Loucy (cell line): ENCODE data around the gene VMAC.

Experiments
- H2AFZ ChIP-seq: fragments of 200-600 bp; sonication (generic); 2 replicates; pipeline ENCODE4 v1.6.0; 2016; ENCODE audit warnings: antibody characterized with exemption, mild to moderate bottlenecking, low read length, moderate library complexity
- H3F3A ChIP-seq: fragments of 200-600 bp; 2 replicates; pipeline ENCODE4 v1.6.0; 2016; ENCODE audit warnings: antibody characterized with exemption, low read depth, mild to moderate bottlenecking
- H3K27me3 ChIP-seq: fragments of 200-600 bp; sonication (generic); 2 replicates; pipeline ENCODE4 v1.6.1; 2014; ENCODE audit warnings: low read length, mild to moderate bottlenecking; ENCODE audit not compliant: insufficient read depth, poor library complexity, severe bottlenecking
- H3K36me3 ChIP-seq: fragments of 200-600 bp; sonication (generic); 2 replicates; pipeline ENCODE4 v1.6.1; 2016; ENCODE audit warnings: low read length; ENCODE audit not compliant: insufficient read depth
- H3K4me1 ChIP-seq: fragments of 200-600 bp; sonication (generic); 2 replicates; pipeline ENCODE4 v1.5.1; 2014; ENCODE audit warnings: low read length, mild to moderate bottlenecking; ENCODE audit not compliant: insufficient read depth, poor library complexity, severe bottlenecking
- H3K4me2 ChIP-seq: fragments of 200-600 bp; sonication (generic); 2 replicates; pipeline ENCODE4 v1.6.0; 2014; ENCODE audit warnings: antibody characterized with exemption, low read length, low read depth, mild to moderate bottlenecking; ENCODE audit not compliant: poor library complexity, severe bottlenecking
- H3K4me3 ChIP-seq: fragments of 200-600 bp; sonication (generic); 2 replicates; pipeline ENCODE4 v1.5.1; 2014; ENCODE audit warnings: low read length, mild to moderate bottlenecking, mixed read lengths; ENCODE audit not compliant: poor library complexity, severe bottlenecking
- H3K79me2 ChIP-seq: fragments of 200-600 bp; sonication (generic); 2 replicates; pipeline ENCODE4 v1.6.1; 2014; ENCODE audit warnings: low read length; ENCODE audit not compliant: insufficient read depth
- H3K9ac ChIP-seq: fragments of 200-600 bp; sonication (generic); 2 replicates; pipeline ENCODE4 v1.6.0; 2014; ENCODE audit warnings: mild to moderate bottlenecking, low read depth, low read length, moderate library complexity; ENCODE audit not compliant: poor library complexity, severe bottlenecking
- H3K9me2 ChIP-seq: fragments of 200-600 bp; sonication (generic); replicated peaks from 2 replicates; pipeline ENCODE4 v1.6.1; 2016; ENCODE audit warnings: low read depth, low read length, mixed read lengths
- H3K9me3 ChIP-seq: fragments of 200-600 bp; sonication (generic); 2 replicates; pipeline ENCODE4 v1.6.1; 2014; ENCODE audit warnings: mild to moderate bottlenecking, antibody characterized with exemption, low read length, low read depth; ENCODE audit not compliant: insufficient read depth
- H4K20me1 ChIP-seq: fragments of 200-600 bp; sonication (generic); 2 replicates; pipeline ENCODE4 v1.6.0; 2014; ENCODE audit warnings: antibody characterized with exemption, low read length, mild to moderate bottlenecking; ENCODE audit not compliant: insufficient read depth, poor library complexity, severe bottlenecking
- CTCF ChIP-seq: fragments of 200-600 bp; sonication (generic); conservative IDR thresholded peaks from 2 replicates; pipeline ENCODE4 v1.5.1; 2014; ENCODE audit warnings: mild to moderate bottlenecking, antibody characterized with exemption, low read length
- EZH2phosphoT487 ChIP-seq: fragments of 200-600 bp; IDR thresholded peaks from 2 replicates; pipeline ENCODE4 v1.6.1; 2018; ENCODE audit warnings: antibody characterized with exemption, mild to moderate bottlenecking, moderate library complexity, borderline replicate concordance

VMAC gene

GRCh38 chr19:5957170-5957569 lies 52.5 kb downstream of the VMAC start:
- no peaks in the 10 kb centered on the region for H3F3A ChIP-seq
- H3K4me1 ChIP-seq, result peaks cover 21% of the 10 kb centered on the region
- TF ChIP-seq EZH2phosphoT487, result no peak
- no peak for TF ChIP-seq CTCF
- H3K4me2 ChIP-seq, result no peak overlapping the region
- no peaks in the 10 kb centered on the region for H3K27me3 ChIP-seq
- H3K9me2 ChIP-seq, result no peaks in the 10 kb centered on the region
- H3K36me3 ChIP-seq, result no peaks in the 10 kb centered on the region
- no peaks in the 10 kb centered on the region for H3K9me3 ChIP-seq
- no peak overlapping the region for H2AFZ ChIP-seq
- H3K79me2 ChIP-seq, result peaks cover 99% of the 10 kb centered on the region
- H4K20me1 ChIP-seq, result peaks cover 89% of the 10 kb centered on the region
- H3K9ac ChIP-seq, result no peak overlapping the region
- no peak overlapping the region for H3K4me3 ChIP-seq

- Histone ChIP-seq H3K9me3 (no peaks in the 10 kb centered on the region), H3K36me3 (no peaks in the 10 kb centered on the region), H4K20me1 (peaks cover 89% of the 10 kb centered on the region), H3K4me3 (no peak overlapping the region), H3K27me3 (no peaks in the 10 kb centered on the region), H3K9ac (no peak overlapping the region), H2AFZ (no peak overlapping the region), H3K4me1 (peaks cover 26% of the 10 kb centered on the region), H3K79me2 (peaks cover 99% of the 10 kb centered on the region), H3K9me2 (no peaks in the 10 kb centered on the region), H3F3A (no peaks in the 10 kb centered on the region), H3K4me2 (no peak overlapping the region)
- TF ChIP-seq CTCF (no peak), EZH2phosphoT487 (no peak)
Measured at GRCh38 chr19:5958074-5958850, 53.6 kb downstream of the VMAC start.

- Histone ChIP-seq H3K27me3 (no peaks in the 10 kb centered on the region), H3K9me2 (no peaks in the 10 kb centered on the region), H4K20me1 (peaks cover 89% of the 10 kb centered on the region), H3F3A (no peaks in the 10 kb centered on the region), H3K4me1 (peaks cover 21% of the 10 kb centered on the region), H3K4me3 (no peak overlapping the region), H3K4me2 (no peak overlapping the region), H3K9ac (no peak overlapping the region), H3K79me2 (peaks cover 99% of the 10 kb centered on the region), H3K9me3 (no peaks in the 10 kb centered on the region), H2AFZ (no peak overlapping the region), H3K36me3 (no peaks in the 10 kb centered on the region)
- TF ChIP-seq EZH2phosphoT487, result no peak
Measured at GRCh38 chr19:5958851-5959122, 54.1 kb downstream of the VMAC start.

GRCh38 chr19:5959260-5960004 lies 54.8 kb downstream of the VMAC start:
- TF ChIP-seq CTCF, result no peak
- no peak for TF ChIP-seq EZH2phosphoT487
- Histone ChIP-seq H3K4me2 (no peak overlapping the region), H3K79me2 (peaks cover 99% of the 10 kb centered on the region), H4K20me1 (peaks cover 89% of the 10 kb centered on the region), H3K4me3 (no peak overlapping the region), H3K36me3 (no peaks in the 10 kb centered on the region), H3K4me1 (peaks cover 14% of the 10 kb centered on the region), H3K9me2 (no peaks in the 10 kb centered on the region), H2AFZ (no peak overlapping the region), H3K9me3 (no peaks in the 10 kb centered on the region), H3F3A (no peaks in the 10 kb centered on the region), H3K27me3 (no peaks in the 10 kb centered on the region), H3K9ac (no peak overlapping the region)
